Fibroblast of lung (primary cell): ENCODE measurements around the gene ARPP21.

Experiments
- CTCF ChIP-seq, 2 donors: IDR thresholded peaks in 1 of 2; conservative IDR thresholded peaks in 1 of 2; 1 replicate in 1 of 2; 2 replicates in 1 of 2; pipeline ENCODE4 v1.5.1; 2011 to 2012; ENCODE audit warnings: low read length in 2 of 2, control low read depth in 1 of 2, inconsistent platforms in 1 of 2, low read depth in 1 of 2, mild to moderate bottlenecking in 1 of 2
- EZH2 ChIP-seq: IDR thresholded peaks from 2 replicates; pipeline ENCODE4 v1.5.1; 2012; ENCODE audit warnings: low read length, control low read depth, mild to moderate bottlenecking; ENCODE audit errors: missing control alignments

- no peak for TF ChIP-seq CTCF (conservative IDR thresholded peaks at IDR 0.05 in 1 of 2, IDR thresholded peaks at IDR 0.05 in 1 of 2; ENCODE audit: low read depth in 1 of 2, low read length in 2 of 2)
- TF ChIP-seq EZH2: no peak
Measured at GRCh38 chr3:35737527-35737926, 98.2 kb downstream of the ARPP21 start.
